COLO829 (cell line): ENCODE measurements around the gene TMEM163.
"Not testable (repeated sequence)": the region's sequence is repeated elsewhere in the genome, so short reads cannot be mapped to it uniquely, and the experiment has no call there.

Source experiments
- DNase-seq: peaks from one replicate; pipeline ENCODE4 v3.0.0; 2012; ENCODE audit warnings: low spot score

The TMEM163 gene

GRCh38 chr2:134532537-134532936 is 186.3 kb downstream of the TMEM163 start:
- DNase-seq, result no peak

DNA sequence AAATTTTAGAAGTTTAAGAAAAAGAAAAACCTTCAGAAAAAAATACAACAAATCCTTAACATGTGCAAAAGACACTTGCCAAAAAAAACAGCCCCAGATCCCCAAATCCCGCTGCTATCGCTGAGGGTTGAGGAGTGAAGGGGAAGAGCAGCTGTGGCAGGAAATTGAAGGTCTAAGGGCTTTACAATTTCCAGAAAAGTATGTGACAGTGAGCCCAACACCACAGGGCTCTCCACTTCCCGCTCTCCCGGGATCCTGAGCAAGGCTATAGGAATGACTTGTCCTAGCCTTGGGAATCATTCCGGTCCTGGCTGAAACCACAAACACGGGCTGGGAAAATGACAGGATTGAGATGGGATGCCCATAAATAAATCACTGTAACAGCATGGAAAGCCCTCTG is 191.4 kb downstream of the TMEM163 start:
- DNase-seq, result no peak

DNA sequence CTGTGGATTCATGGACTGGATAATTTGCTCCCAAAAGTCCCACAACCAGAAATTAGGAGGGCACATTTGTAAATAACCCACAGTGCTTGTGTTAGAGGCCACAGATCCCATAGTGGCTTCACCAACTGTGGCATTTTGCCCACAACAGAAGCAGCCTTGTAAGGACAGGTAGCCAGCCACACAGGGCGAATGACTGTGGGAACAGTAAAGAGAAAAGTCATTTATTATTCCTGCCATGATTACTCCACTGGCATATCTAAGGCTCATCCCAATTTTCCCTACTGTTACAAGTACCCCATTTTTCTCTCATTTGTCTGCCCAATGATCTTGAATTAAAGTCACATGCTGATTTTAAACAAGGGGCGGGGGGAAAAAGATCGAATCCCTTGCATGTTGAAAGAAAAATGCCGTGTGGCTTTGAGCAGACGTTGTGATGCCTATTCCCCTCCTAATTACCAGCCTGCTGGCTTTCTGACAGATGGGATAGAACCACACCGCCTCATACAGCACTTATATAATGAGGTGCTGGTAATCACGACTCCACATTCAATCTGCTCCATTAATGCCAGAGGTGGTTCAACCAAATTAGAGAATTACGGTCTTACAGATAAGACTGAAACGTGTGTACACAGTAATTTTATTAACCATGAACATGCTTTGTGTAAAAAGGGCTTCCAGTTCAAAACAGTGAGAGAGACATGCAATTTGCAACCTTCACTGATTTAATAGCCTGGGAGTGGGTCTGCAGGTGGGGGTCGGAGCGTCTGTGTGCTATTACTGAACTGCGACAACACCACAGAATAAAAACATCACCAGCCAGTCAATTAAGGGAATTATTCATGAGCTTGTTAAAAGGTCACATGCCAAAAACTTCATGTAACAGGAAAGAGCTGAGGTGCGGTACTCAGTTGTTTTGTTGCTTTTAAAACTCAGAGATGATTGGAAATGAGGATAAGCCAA is 196.0 kb downstream of the TMEM163 start:
- DNase-seq, result no peak

DNA sequence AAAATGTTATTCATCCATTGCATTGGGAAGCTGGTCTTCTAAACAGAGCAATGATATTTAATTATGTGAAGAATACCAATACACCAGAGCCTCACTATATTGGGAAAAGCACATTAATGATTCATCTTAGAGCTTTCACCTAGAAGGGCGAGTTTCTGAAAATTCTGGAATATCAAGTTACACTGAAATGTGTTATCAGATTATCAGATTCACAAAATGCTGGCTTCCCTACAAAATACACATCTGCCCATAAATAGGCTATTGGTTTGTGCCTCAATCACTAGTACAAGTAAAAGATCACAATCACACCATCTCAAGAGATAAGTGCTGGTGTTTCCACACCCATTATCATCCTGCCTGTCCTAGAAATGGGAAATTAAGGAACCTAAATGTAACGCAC is 200.7 kb downstream of the TMEM163 start:
- DNase-seq, result no peak

DNA sequence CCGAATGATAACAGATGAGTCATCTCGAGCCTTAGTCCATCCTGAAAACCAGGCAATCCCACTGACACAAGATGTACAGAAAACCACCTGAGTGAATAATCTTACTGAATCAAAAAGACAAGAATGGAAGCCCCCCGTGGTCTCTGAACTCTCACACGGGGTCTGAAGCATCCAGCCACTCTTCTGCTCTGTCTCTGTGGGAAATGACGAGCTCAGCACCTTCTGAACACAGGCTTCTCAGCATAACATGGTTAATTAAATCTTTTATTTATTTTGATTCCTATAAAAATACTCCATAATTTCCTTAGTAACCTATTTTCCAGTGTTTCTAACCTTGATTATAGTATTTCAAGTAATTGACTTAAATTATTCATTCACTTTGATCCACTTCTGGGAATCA is 203.7 kb downstream of the TMEM163 start:
- no peak for DNase-seq

GRCh38 chr2:134513465-134513804 is 205.4 kb downstream of the TMEM163 start:
- no peak for DNase-seq

GRCh38 chr2:134512734-134513464 is 205.9 kb downstream of the TMEM163 start:
- no peak for DNase-seq

- no peak for DNase-seq
Observed at GRCh38 chr2:134508391-134508790, 210.4 kb downstream of the TMEM163 start.

GRCh38 chr2:134507697-134508096 is 211.1 kb downstream of the TMEM163 start:
- DNase-seq, result no peak

GRCh38 chr2:134507159-134507558 is 211.6 kb downstream of the TMEM163 start:
- DNase-seq, result not testable (repeated sequence)

- DNase-seq, result no peak
Observed at GRCh38 chr2:134505446-134505845, 213.4 kb downstream of the TMEM163 start.

DNA sequence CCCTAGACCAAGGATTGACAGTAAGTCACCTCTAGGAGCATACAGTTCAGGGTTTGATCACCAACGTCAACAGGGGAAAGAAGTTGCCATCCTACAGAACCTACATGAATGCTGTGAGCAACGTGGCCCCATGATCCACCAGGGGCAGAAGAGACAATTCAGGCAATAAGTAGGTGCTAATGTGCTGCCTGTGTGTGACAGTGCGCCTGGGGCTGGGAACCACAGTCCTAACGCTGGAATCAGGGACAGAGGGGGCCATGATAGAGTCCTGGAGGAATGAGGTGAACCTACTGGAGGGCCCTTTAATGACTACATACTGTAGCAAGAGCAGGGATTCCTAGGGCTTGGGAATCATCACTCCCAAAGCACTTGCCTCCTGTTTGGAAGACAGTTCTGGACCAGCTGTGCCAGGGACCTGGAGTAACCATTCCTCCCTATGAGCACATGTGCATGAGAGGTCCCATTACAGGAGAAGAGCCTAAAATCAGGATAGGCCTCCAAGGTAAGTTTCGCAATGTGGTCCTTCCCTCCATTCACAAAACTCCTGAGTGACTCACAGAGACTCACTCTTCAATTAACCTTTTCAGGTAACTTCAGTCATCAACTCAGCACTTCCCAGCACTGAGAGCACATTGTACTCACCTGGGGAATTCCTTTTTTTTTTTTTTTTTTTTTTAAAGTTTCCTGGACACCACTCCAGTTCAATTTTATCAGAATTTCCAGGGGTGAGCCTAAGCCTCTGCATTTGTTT is 214.0 kb downstream of the TMEM163 start:
- DNase-seq, result no peak

DNA sequence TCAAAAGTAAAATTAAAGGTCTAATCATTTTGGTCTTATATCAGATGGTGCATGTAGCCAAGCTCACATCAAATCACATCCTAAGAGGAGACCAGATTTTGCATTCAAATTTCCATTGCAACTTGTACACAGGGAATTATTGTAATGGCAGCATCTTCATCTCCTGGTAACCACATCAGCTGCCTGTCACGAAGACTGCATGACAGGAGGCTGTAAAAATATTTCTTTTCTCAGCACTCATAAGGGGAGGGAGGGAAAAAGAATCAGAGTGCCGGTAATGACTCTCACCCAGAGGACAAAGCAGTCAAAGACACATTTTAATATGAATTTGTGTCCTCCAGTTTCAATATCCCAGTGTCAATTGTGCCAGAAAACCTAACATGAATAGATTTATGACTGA is 216.7 kb downstream of the TMEM163 start:
- no peak for DNase-seq

DNA sequence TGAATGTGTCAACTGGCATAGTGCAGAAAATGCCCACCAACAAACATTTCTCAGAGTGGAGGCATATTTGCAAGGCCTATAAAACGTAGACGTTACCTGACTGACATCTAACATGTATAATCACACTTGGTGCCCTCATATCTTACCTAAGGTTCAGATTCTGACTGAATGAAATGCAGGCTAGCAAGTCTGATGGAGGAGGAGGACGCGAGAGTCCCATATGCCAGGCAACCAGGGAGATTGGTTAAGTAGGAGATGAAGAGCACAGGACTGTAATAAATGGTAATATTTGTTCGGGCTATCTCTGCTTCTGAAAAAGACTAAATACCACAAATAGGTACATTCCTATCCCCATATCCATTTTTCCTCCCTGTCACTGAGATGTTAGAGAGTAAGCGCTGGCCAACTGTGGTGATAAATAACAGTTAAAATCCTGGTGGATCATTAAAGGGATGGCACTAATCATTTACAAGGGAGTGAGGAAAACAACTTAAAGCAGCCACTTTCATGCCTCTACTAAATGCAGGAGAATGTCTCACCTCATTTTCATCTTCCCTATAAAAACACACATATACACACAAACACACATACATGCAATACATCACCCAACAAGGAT is 217.2 kb downstream of the TMEM163 start:
- no peak for DNase-seq

- DNase-seq, result no peak
Observed at GRCh38 chr2:134500211-134500935, 218.4 kb downstream of the TMEM163 start.

GRCh38 chr2:134499307-134499926 is 219.4 kb downstream of the TMEM163 start:
- no peak for DNase-seq

GRCh38 chr2:134498654-134499053 is 220.1 kb downstream of the TMEM163 start:
- no peak for DNase-seq

GRCh38 chr2:134493797-134494196 is 225.0 kb downstream of the TMEM163 start:
- DNase-seq, result no peak

DNA sequence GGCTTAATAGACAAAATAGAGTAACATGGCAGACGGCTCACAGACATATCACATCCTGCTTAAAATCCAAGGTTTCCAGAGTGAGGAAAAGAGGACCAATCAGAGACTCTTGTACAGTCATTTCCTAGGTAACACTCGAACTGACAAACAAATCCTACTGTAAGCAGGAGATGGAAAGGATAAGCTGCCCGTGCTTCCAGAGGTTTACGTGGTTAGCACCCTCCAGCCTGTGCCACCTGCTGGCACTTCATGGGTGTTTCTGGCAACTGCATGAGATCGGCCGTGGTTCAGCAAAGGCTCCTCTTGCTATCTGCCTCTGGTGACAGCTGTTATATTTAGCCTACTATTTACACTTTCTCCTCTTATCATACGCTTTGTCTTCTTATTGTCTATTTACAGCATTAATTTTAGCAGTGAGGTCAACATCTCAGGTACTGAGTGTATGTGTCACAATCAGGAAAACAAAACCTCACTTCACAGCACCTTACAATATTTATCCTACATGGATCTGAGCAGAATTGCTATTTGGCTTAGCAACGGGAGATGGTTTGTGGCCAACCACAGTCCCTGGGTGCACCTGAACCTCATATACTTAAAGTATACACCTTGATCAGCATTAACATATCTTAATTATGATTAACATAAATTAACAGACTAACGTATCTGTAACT is 226.9 kb downstream of the TMEM163 start:
- peak; percentile 12 for DNase-seq

DNA sequence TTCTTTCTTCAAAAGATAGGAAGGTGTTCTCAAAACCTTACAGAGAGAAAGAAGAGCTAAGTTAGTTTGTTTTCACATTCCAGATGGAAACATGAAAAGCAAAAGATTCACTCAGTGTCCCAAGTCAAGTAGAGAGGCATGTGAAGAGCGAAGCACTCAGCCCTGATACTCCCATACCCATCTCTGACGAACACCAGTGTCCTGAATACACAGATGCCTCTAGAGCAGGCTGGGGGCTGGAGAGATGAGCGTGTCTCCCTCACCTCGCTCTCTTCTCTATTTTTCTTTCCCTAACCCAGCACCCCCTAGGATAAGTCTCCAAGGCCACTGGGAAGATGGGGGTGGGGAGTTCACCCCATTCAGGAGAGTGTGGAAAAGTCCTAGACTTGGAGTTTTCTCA is 227.8 kb downstream of the TMEM163 start:
- DNase-seq, result no peak
